ENCODE results near the gene UGT1A8. TPM values are rescaled to one million over a fixed set of nuclear protein-coding genes. Genes with fewer than 3 reads are reported as not detected.

Gene UGT1A8
- total RNA-seq, 1 experiment from 2014 or later: not detected

DNA sequence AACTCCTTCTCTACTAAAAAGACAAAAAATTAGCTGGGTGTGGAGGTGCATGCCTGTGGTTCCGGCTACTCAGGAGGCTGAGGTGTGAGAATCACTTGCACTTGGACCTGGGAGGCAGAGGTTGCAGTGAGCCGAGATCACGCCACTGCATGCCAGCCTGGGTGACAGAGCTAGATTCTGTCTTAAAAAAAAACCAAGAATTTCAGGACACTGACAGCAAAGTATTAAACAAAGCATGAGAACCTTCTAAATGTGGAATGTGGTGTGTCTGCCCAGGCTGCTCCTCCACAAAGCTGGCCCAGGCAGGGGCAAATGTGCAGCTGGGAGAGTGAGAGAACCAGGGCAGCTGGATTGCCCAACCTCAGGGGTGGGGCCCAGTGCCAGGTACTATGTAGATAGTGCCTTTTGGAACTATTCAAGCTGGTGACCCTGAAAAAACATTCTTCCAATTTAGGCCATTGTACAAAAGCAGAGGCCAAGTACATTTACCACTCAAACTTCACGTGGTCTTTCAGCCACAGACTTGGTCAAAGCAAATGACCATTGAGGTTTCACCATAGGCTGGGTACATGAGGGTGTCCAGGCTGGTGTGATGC is 88.6 kb downstream of the UGT1A8 start:
- H3K9me2 ChIP-seq (ENCODE audit: insufficient read depth): no peaks in the 10 kb centered on the region
- no peaks in the 10 kb centered on the region for H4K20me1 ChIP-seq (ENCODE audit: insufficient read depth)
- H3K9me3 ChIP-seq (ENCODE audit: control insufficient read depth in 1 of 2, insufficient read depth in 1 of 2, low read depth in 1 of 2, low read length in 2 of 2): no peaks in the 10 kb centered on the region
- TF ChIP-seq CBX3 (IDR thresholded peaks at IDR 0.05; ENCODE audit: low read depth): no peak
- TF ChIP-seq, protein P1, sequence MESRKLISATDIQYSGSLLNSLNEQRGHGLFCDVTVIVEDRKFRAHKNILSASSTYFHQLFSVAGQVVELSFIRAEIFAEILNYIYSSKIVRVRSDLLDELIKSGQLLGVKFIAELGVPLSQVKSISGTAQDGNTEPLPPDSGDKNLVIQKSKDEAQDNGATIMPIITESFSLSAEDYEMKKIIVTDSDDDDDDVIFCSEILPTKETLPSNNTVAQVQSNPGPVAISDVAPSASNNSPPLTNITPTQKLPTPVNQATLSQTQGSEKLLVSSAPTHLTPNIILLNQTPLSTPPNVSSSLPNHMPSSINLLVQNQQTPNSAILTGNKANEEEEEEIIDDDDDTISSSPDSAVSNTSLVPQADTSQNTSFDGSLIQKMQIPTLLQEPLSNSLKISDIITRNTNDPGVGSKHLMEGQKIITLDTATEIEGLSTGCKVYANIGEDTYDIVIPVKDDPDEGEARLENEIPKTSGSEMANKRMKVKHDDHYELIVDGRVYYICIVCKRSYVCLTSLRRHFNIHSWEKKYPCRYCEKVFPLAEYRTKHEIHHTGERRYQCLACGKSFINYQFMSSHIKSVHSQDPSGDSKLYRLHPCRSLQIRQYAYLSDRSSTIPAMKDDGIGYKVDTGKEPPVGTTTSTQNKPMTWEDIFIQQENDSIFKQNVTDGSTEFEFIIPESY (IDR thresholded peaks at IDR 0.05; ENCODE audit: extremely low read depth, insufficient replicate concordance, low read length): no peak
- TF ChIP-seq ELF1 (IDR thresholded peaks at IDR 0.05; ENCODE audit: borderline replicate concordance, low read depth): no peak
- no peak for TF ChIP-seq ZFX (IDR thresholded peaks at IDR 0.05)
- no peak for TF ChIP-seq ZNF274 (IDR thresholded peaks at IDR 0.05; ENCODE audit: low read depth, low read length)
- no peak for TF ChIP-seq SP1 (IDR thresholded peaks at IDR 0.05; ENCODE audit: low read depth)
- no peak for TF ChIP-seq EZH2 (IDR thresholded peaks at IDR 0.05)
- no peak for TF ChIP-seq EGR1 (IDR thresholded peaks at IDR 0.05; ENCODE audit: low read depth)
- TF ChIP-seq POLR2A (IDR thresholded peaks at IDR 0.05; ENCODE audit: borderline replicate concordance, extremely low read depth, insufficient read depth, insufficient read length): no peak
- no peak for TF ChIP-seq JUND (IDR thresholded peaks at IDR 0.05)
- no peak for TF ChIP-seq RAD21 (IDR thresholded peaks at IDR 0.05; ENCODE audit: low read depth)
- no TSS peak for BruUV-seq (replicated peaks)
- no peak overlapping the region for H3K4me3 ChIP-seq (replicated peaks in 1 of 2; ENCODE audit: low read depth in 1 of 2, low read length in 2 of 2)
- no peaks in the 10 kb centered on the region for H3K79me2 ChIP-seq (ENCODE audit: insufficient read depth, low read length)
- no peak overlapping the region for H3K4me2 ChIP-seq (ENCODE audit: low read length)
- DNase-seq (ENCODE audit: low read depth, low spot score) (no peak), ATAC-seq (no peak)
- POLR2A ChIA-PET: no interaction called here
- intact Hi-C loops (cut with micrococcal nuclease): no loop called here
- no peaks in the 10 kb centered on the region for H3K27me3 ChIP-seq (ENCODE audit: insufficient read depth, low read length)
- CTCF ChIA-PET: no interaction called here
- H3K9ac ChIP-seq (ENCODE audit: low read length): no peak overlapping the region
- no peaks in the 10 kb centered on the region for H3K36me3 ChIP-seq (ENCODE audit: control insufficient read depth in 1 of 2, insufficient read depth in 2 of 2, low read length in 2 of 2)
- H3K4me1 ChIP-seq (ENCODE audit: control insufficient read depth in 1 of 2, insufficient read depth in 2 of 2, low read length in 2 of 2): no peaks in the 10 kb centered on the region
- RAD21 ChIA-PET (ENCODE audit: low non-redundant PET in 1 of 2, low total read pairs in 2 of 2, uncharacterized antibody in 2 of 2, unreplicated experiment in 2 of 2): no interaction called here
- no peak overlapping the region for H3K27ac ChIP-seq (ENCODE audit: low read depth, low read length)
- no peak overlapping the region for H2AFZ ChIP-seq (ENCODE audit: low read depth, low read length, poor library complexity, severe bottlenecking)
